SW 1271 (cell line): ENCODE measurements around the gene TEX54.
A peak's percentile ranks its signal among the peaks of the same experiment; 100 is the strongest.
"Not testable (repeated sequence)": the region's sequence is repeated elsewhere in the genome, so short reads cannot be mapped to it uniquely, and the experiment has no call there.

Experiments
- DNase-seq, 2 experiments: peaks; one replicate each; lab custom pipeline; 2025; lab: John Stamatoyannopoulos, UW

Gene TEX54

DNA sequence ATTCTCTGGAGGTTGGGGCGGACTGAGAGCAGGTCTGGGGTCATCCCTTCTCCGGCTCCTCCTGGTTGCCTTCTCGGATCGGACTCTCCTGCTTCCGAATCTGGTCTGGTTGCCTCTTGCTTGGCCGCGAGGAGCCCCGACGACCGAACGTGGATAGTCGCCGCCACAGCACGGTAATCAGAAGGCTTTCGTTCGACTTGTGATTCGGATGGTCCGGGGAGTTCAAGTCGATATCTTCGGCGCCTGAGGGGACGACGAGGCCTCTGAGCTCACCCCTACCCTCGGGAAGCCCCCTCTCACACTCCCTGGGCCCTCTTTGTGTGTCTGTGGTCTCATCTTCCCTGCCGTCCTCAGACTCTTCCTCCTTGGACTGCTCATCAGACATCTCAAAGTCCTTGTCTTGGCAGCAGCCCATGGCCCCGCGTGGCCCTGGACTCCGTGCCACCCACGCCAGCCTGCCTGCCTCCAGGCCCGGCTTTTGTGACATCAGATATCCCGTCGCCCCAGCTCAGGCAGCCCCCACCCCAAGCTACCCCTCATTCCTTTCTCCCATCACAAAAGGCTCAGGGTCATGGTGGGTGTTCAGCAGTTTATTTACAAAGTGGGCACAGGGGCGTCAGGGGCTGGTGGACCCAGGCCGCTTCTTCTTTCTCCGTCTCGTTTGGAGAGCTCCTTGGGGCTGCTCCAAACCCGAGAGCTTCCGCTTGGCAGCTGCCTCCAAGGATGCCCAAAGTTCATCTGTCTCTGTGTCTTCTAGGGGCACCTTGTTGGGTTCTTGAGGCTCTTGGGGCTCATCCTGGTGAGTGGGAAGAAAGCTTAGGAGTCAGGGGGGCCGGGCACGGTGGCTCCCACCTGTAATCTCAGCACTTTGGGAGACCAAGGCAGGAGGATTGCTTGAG is at the start of gene TEX54:
Gene TEX54, minus strand, starts transcription at position 506 of the 899 bp plus-strand sequence.
- DNase-seq: no peak

GRCh38 chr11:62882431-62882749 is 49.7 kb upstream of the TEX54 start:
- no peak for DNase-seq

DNA sequence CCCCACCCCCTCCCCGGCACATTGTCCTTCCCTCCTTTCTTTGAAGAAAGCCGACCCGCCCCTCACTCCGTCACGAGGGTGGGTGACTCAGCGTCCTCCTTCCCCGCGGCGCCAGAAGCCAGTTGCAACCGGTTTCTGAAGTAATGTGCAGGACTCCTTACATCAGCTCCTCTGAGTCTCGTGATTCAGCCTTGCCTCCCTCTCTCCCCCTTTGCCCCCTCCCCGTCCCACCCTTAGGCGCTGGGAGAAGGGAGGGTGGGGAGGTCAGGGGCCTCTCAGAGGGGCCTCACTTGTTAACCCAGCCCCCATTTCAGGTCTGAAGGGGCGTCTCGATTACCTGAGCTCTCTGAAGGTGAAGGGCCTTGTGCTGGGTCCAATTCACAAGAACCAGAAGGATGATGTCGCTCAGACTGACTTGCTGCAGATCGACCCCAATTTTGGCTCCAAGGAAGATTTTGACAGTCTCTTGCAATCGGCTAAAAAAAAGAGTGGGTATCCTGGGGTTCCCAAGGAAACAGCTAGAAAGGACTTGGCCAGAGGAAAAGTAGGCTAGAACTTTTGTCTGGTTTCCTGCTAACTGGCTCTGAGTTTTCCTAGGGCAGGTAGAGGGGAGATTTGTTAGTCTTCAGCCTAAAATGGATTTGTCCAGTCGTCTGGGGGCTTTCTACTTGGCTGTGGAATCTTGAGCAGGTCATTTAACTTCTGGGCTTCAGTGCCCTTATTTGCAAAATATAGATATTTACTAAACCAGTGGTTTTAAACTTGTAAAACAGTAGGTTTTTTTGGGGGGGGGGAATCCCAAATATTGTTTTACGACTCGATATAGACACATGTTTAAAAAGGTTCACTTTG is 49.2 kb upstream of the TEX54 start:
- peak; percentile 93 for DNase-seq

DNA sequence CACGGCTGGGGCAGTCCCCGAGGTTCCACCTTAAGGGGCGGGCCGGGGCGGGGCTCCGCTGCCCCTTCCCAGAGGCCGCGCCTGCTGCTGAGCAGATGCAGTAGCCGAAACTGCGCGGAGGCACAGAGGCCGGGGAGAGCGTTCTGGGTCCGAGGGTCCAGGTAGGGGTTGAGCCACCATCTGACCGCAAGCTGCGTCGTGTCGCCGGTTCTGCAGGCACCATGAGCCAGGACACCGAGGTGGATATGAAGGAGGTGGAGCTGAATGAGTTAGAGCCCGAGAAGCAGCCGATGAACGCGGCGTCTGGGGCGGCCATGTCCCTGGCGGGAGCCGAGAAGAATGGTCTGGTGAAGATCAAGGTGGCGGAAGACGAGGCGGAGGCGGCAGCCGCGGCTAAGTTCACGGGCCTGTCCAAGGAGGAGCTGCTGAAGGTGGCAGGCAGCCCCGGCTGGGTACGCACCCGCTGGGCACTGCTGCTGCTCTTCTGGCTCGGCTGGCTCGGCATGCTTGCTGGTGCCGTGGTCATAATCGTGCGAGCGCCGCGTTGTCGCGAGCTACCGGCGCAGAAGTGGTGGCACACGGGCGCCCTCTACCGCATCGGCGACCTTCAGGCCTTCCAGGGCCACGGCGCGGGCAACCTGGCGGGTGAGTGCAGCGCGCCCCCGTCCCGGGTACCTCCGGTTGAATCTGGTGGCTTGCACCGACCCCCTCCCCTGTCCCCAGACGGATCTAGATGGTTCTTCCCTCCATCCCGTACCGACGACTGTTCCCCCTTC is 48.4 kb upstream of the TEX54 start, which contains the start of gene SLC3A2:
Gene SLC3A2, plus strand, starts transcription at position 94 of the 776 bp plus-strand sequence. Its CDS starts 128 bp downstream, at position 222.
- DNase-seq: peak; percentile 69 to 88

GRCh38 chr11:62880231-62880802 is 47.7 kb upstream of the TEX54 start:
- peak in 1 of 2 experiments; percentile 54 for DNase-seq

DNA sequence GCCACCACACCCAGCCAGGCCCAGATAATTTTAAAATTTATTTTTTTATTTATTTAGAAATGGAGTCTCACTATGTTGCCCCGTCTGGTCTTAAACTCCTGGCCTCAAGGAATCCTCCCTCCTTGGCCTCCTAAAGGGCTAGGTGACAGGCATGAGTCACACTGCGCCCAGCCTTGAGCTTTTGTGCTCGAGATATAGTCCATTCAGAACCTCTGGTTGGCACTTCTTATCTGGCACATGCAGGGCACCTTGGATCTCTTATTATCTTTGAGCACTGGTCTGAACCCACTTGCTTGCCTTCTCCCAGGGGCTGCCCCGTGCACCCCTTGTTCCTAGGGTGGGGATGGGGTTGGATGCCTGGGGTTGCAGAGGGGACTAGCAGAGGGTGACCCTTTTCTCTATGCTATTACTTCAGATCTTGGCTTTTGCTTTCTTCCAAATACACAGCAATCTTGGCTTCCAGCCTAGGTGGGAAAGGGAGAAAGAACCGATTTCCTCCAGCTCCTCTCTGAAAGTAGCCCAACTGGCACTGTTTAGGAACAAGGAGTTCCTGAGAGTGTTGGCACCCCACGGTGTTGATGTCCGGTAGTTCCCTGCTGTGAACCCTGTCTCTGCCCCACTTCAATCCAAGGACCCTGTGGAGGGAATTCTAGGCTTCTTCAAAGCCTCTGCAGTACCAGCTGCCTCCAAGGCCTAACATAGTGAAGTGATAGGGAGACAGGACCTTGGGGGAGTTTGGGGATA is 46.8 kb upstream of the TEX54 start:
- DNase-seq: no peak

GRCh38 chr11:62876712-62877111 is 44.1 kb upstream of the TEX54 start:
- no peak for DNase-seq

DNA sequence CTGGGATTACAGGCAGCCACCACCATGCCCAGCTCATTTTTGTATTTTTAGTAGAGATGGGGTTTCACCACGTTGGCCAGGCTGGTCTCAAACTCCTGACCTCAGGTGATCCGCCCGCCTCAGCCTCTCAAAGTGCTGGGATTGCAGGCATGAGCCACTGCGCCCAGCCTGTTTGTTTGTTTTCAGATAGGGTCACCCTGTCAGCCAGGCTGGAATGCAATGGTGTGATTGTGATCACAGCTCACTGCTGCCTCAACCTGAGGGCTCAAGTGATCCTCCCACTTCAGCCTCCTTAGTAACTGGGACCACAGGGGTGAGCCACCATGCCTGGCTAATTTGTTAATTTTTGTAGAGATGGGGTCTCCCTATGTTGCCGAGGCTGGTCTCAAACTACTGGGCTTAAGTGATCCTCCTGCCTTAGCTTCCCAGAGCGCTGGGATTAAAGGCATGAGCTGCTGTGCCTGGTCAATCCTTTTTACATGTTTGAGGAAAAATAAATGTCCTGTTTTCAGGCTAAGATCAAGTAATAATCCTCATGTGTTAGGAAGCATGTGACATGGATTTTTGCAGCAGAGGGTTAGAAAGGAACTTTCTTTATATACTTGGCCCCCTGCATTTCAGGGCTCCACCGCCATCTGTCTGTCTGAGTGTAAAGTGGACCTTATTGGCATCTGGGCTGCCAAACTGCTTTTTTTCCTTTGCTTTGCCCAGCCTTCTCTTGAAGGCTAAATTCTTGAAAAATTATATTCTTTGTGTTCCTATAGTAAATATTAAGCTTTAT is 43.2 kb upstream of the TEX54 start:
- DNase-seq: no peak

DNA sequence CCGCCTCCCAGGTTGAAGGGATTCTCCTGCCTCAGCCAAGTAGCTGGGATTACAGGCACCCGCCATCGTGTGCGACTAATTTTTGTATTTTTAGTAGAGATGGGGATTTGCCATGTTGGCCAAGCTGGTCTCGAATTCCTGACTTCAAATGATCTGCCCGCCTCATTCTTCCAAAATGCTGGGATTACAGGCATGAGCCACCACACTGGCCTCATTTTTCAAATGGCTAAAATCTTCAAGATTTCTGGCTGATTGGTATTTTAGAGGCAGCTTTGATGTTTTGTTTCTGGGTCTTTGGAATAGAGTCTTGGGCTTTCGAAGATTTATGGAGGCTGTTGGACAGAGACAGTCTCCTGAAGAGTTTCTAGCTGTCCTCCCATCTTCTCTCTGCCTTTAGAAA is 42.2 kb upstream of the TEX54 start:
- no peak for DNase-seq

GRCh38 chr11:62865635-62866034 is 33.0 kb upstream of the TEX54 start:
- no peak for DNase-seq

DNA sequence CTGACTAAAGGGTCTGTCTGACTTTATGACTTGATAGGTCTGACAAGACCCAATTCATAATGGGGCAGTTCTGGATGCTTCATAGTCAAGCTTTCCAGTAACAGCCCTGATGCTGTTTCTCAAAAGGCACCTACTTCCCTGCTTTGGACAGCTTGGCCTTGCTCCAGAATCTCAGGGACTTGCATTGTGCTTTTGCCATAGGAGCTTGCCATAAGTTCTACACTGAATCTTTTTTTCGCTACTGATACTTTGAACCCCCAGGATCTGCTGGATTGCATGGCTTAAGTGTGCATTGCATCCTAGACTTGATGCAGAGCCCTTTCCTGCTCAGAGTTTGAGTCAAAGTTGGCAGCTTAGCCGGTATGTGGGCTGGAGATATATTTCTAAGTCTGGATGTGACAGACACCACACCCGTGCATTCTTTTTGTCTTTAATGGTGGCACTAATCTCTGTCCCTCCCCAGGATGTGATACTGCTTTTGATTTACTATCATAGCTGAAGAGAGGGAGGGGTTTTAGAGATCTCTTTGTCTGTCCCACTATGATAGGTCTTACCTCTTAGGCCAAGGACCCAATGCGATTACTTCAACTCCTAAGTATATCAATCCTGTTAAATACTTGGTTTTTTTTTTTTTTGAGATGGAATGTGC is 31.2 kb upstream of the TEX54 start:
- DNase-seq: no peak

DNA sequence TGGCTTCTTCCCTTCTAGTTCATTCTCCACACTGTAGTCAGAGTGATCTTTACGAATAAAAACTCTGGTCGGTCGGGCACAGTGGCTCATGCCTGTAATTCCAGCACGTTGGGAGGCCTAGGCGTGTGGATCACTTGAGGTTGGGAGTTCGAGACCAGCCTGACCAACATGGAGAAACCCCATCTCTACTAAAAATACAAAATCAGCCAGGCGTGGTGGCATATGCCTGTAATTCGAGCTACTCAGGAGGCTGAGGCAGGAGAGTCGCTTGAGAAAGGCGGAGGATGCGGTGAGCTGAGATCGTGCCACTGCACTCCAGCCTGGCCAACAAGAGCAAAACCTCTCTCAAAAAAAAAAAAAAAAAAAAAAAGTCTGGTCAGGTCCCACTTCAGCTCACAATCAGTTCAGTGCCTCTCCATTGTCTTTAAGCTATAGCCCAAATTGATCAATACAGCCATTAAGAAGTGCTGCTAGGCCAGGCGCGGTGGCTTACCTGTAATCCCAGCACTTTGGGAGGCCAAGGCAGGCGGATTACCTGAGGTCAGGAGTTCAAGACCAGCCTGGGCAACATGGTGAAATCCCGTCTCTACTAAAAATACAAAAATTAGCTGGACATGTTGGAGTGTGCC is 29.0 kb upstream of the TEX54 start:
- not testable (repeated sequence) for DNase-seq

DNA sequence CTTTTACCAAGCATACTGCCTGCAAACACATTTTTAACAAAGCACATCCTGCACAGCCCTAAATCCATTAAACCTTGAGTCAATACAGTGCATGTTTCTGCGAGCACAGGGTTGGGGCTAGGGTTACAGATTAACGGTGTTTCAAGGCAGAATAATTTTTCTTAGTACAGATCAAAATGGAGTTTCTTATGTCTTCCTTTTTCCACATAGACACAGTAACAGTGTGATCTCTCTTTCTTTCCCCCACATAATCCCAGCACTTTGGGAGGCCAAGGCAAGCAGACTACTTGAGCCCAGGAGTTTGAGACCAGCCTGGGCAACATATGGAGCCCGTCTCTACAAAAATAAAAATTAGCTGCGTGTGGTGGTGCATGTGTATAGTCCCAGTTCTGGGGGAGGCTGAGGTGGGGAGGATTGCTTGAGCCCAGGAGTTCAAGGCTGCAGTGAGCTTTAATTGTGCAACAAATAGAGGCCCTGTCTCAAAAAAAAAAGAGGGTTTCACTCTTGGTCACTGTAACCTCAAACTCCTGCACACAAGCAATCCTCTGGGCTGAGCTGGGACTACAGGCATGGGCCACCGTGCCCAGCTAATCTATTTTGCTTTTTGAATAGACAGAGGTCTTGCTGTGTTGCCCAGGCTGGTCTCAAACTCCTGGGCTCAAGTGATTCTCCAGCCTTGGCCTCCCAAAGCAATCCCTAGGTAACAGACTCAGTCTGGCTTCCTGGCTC is 28.4 kb upstream of the TEX54 start:
- DNase-seq: no peak

- not testable (repeated sequence) for DNase-seq
Measured at GRCh38 chr11:62859281-62859703, 26.7 kb upstream of the TEX54 start.

GRCh38 chr11:62858201-62858600 is 25.6 kb upstream of the TEX54 start:
- DNase-seq: no peak

- DNase-seq: no peak
Measured at GRCh38 chr11:62857541-62857982, 24.9 kb upstream of the TEX54 start.

DNA sequence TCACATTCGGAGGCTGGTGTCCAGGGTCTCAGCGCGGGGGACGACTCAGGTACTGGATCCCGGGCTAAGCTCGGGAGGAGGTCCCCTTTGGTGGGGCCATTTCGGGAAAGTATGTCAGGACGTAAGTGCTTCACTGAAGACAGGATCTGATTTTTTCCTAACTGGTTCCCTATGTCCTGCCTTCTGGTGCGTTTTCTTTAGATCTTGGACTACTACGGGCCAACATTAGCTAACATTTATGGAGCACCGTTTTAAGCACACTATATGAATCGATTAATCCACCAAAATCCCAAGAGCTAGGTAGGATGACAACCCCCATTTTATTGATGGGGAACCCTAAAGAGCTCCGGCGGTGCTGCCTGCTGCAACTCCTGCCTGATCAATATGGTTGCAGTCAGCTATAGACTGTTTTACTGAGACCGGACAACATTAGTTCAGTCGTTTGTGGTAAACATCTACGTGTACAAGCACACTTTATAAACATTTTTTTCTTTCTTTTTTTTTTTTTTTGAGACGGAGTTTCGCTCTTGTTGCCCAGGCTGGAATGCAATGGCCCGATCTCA is 23.8 kb upstream of the TEX54 start:
- DNase-seq: no peak
